BJ (cell line): Measurements from ENCODE around the gene DHX57. TPM values are rescaled to one million over a fixed set of nuclear protein-coding genes. Genes with fewer than 3 reads are reported as not detected.

Experiments used
- CTCF ChIA-PET: fragments of 350-600 bp; formaldehyde crosslinking; extraction: SDS; loops from one replicate; lab custom pipeline; 2021; ENCODE audit warnings: antibody characterized with exemption, inconsistent platforms; lab: Yijun Ruan, JAX
- POLR2A ChIA-PET: fragments of 300-600 bp; sonication (Branson Sonifier 250); formaldehyde crosslinking; extraction: SDS; loops from one replicate; lab custom pipeline; 2021; ENCODE audit warnings: antibody characterized with exemption; lab: Charles Lee
- DNase-seq: peaks from one replicate; pipeline ENCODE4 v3.0.0-alpha.2; 2011; ENCODE audit warnings: low read depth
- H3K27me3 ChIP-seq: 2 replicates; pipeline ENCODE4 v1.6.0; 2011; ENCODE audit warnings: low read length; ENCODE audit not compliant: control insufficient read depth, insufficient read depth
- H3K36me3 ChIP-seq: 2 replicates; pipeline ENCODE4 v1.5.1; 2011; ENCODE audit warnings: low read length; ENCODE audit not compliant: control insufficient read depth, insufficient read depth
- H3K4me3 ChIP-seq: 2 replicates; pipeline ENCODE4 v1.5.1; 2011; ENCODE audit warnings: low read depth, mild to moderate bottlenecking, control low read depth, low read length
- CTCF ChIP-seq: IDR thresholded peaks from 2 replicates; pipeline ENCODE4 v1.5.1; 2011; ENCODE audit warnings: low read depth, mild to moderate bottlenecking, control low read depth, inconsistent platforms, low read length, moderate library complexity; ENCODE audit not compliant: insufficient read depth
- polyA plus RNA-seq: library from polyadenylated mRNA; depleted of rRNA; stranded (reverse); fragments of >200 nt; gene quantifications from 2 replicates; pipeline ENCODE4 v1.2.3, GENCODE V29; 2011

The DHX57 gene
- polyA plus RNA-seq, 1 experiment: 10.0 TPM

GRCh38 chr2:38900726-38901125, 25.0 kb upstream of the DHX57 start:
- no peaks in the 10 kb centered on the region for H3K36me3 ChIP-seq
- POLR2A ChIA-PET: no interaction called here
- no peak for TF ChIP-seq CTCF
- CTCF ChIA-PET: no interaction called here
- no peaks in the 10 kb centered on the region for H3K27me3 ChIP-seq
- no peak overlapping the region for H3K4me3 ChIP-seq
- DNase-seq: no peak

- no peaks in the 10 kb centered on the region for H3K36me3 ChIP-seq
- H3K4me3 ChIP-seq: no peak overlapping the region
- CTCF ChIA-PET: no interaction called here
- DNase-seq: no peak
- no peaks in the 10 kb centered on the region for H3K27me3 ChIP-seq
- POLR2A ChIA-PET: no interaction called here
- TF ChIP-seq CTCF: no peak
These were observed 22.5 kb upstream of the DHX57 start for GRCh38 chr2:38898256-38898655.

DNA sequence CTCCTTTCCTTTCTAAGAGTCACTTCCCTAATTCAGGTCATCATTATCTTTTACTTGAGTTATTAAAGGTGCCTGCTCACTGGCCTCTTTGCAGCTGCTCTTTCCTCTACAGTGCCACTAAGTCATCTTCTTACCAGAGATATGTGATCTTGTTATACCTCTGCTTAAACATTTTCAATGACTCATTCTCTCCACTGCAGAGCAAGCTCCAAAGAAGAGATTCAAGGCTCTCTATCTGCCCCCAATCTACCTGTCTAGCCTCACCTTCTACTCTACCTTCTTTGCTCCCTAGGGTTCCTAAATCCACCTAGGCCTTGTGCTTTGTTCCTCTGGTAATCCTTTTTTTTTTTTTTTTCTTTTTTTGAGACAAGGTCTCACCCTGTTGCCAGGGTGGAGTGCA, 17.1 kb upstream of the DHX57 start:
- CTCF ChIA-PET: no interaction called here
- POLR2A ChIA-PET: no interaction called here
- DNase-seq: no peak

DNA sequence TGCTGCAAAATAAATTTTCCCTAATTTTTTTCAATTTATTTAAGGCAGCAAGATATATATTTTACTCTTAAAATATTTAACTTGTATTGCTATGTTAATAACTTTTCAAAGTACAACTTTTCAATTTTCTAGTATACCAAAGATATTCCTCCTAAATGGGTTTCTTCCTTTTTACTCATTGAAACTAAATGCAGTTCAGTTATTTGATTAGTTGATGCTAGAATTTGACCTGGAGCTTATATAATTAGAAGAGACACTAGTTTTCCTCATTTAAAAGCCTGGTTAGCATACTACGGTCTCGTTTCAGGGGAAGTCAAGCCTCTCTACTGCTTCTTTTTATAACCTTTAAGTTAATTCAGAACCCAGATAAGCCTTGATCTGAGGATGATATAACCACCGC, 13.8 kb upstream of the DHX57 start, which contains the start of gene ARHGEF33:
Gene ARHGEF33, plus strand, starts transcription at position 301 of the 400 bp plus-strand sequence. CDS start 29,573 bp downstream, outside the sequence.
- TF ChIP-seq CTCF: no peak
- no peak for DNase-seq
- Histone ChIP-seq H3K36me3 (no peaks in the 10 kb centered on the region), H3K27me3 (no peaks in the 10 kb centered on the region), H3K4me3 (no peak within 1 kb of the TSS)
- CTCF ChIA-PET: interaction anchor here (0.6 kb wide), 1 partner anchor 38 kb away, joined by 3 read pairs; no protein-coding TSS in a partner anchor
- POLR2A ChIA-PET: no interaction called here

More for the DNA sequence above, 17.1 kb upstream of the DHX57 start:
- no peak for TF ChIP-seq CTCF
- Histone ChIP-seq H3K4me3 (no peak overlapping the region), H3K36me3 (no peaks in the 10 kb centered on the region), H3K27me3 (no peaks in the 10 kb centered on the region)

GRCh38 chr2:38889045-38889444, 13.3 kb upstream of the DHX57 start:
- POLR2A ChIA-PET: no interaction called here

More at GRCh38 chr2:38889045-38889444, 13.3 kb upstream of the DHX57 start:
- no peak for TF ChIP-seq CTCF
- no peak overlapping the region for H3K4me3 ChIP-seq
- CTCF ChIA-PET: interaction anchor here (0.6 kb wide), 1 partner anchor 37 kb away, joined by 3 read pairs; no protein-coding TSS in a partner anchor
- no peak for DNase-seq
- no peaks in the 10 kb centered on the region for H3K36me3 ChIP-seq
- H3K27me3 ChIP-seq: no peaks in the 10 kb centered on the region
